HG02623 (cell line): ENCODE measurements around the gene SRGAP2C.
"Not testable (repeated sequence)": the region's sequence is repeated elsewhere in the genome, so short reads cannot be mapped to it uniquely, and the experiment has no call there.

Source experiments
- ATAC-seq: cut with Tn5 transposase; IDR thresholded peaks from one replicate; pipeline ENCODE4 v1.9.1; 2021; ENCODE audit warnings: moderate library complexity; ENCODE audit not compliant: unreplicated experiment

SRGAP2C gene

GRCh38 chr1:121278202-121278601 is 93.4 kb downstream of the SRGAP2C start:
- not testable (repeated sequence) for ATAC-seq

GRCh38 chr1:121278777-121279547 is 94.2 kb downstream of the SRGAP2C start:
- not testable (repeated sequence) for ATAC-seq

- ATAC-seq: not testable (repeated sequence)
Measured at GRCh38 chr1:121279548-121279898, 94.7 kb downstream of the SRGAP2C start.

- ATAC-seq: not testable (repeated sequence)
Measured at GRCh38 chr1:121280699-121281317, 96.0 kb downstream of the SRGAP2C start.

GRCh38 chr1:121281480-121281879 is 96.7 kb downstream of the SRGAP2C start:
- ATAC-seq: not testable (repeated sequence)

- ATAC-seq: not testable (repeated sequence)
Measured at GRCh38 chr1:121283587-121284180, 98.9 kb downstream of the SRGAP2C start.

GRCh38 chr1:121292590-121292989 is 107.8 kb downstream of the SRGAP2C start:
- ATAC-seq: not testable (repeated sequence)

- not testable (repeated sequence) for ATAC-seq
Measured at GRCh38 chr1:121293263-121294204, 108.8 kb downstream of the SRGAP2C start.

- ATAC-seq: not testable (repeated sequence)
Measured at GRCh38 chr1:121294205-121294570, 109.4 kb downstream of the SRGAP2C start.

- not testable (repeated sequence) for ATAC-seq
Measured at GRCh38 chr1:121296563-121296962, 111.8 kb downstream of the SRGAP2C start.

GRCh38 chr1:121298529-121298928 is 113.8 kb downstream of the SRGAP2C start:
- not testable (repeated sequence) for ATAC-seq

- ATAC-seq: not testable (repeated sequence)
Measured at GRCh38 chr1:121299514-121300149, 114.9 kb downstream of the SRGAP2C start.

- ATAC-seq: not testable (repeated sequence)
Measured at GRCh38 chr1:121301876-121302275, 117.1 kb downstream of the SRGAP2C start.

- ATAC-seq: not testable (repeated sequence)
Measured at GRCh38 chr1:121307759-121308158, 123.0 kb downstream of the SRGAP2C start.

GRCh38 chr1:121315509-121315908 is 130.7 kb downstream of the SRGAP2C start:
- not testable (repeated sequence) for ATAC-seq

- ATAC-seq: not testable (repeated sequence)
Measured at GRCh38 chr1:121316081-121316480, 131.3 kb downstream of the SRGAP2C start.

- not testable (repeated sequence) for ATAC-seq
Measured at GRCh38 chr1:121317491-121318468, 133.0 kb downstream of the SRGAP2C start.

GRCh38 chr1:121318687-121319086 is 133.9 kb downstream of the SRGAP2C start:
- not testable (repeated sequence) for ATAC-seq

GRCh38 chr1:121321660-121322059 is 136.9 kb downstream of the SRGAP2C start:
- ATAC-seq: not testable (repeated sequence)
